GM18951 (cell line): ENCODE results near the gene SPATS2L.
A peak's percentile ranks its signal among the peaks of the same experiment; 100 is the strongest.

ENCODE experiments used
- POLR2A ChIP-seq: IDR thresholded peaks from 4 replicates; pipeline ENCODE4 v1.6.1; 2011; ENCODE audit warnings: mild to moderate bottlenecking; ENCODE audit not compliant: insufficient read length, insufficient read depth; ENCODE audit errors: extremely low read depth
- in situ Hi-C: fragments of 300-500 bp; cut with MboI; formaldehyde crosslinking; loops from one replicate; pipeline ENCODE4 v1.12.0; 2022; ENCODE audit warnings: low sequenced_read_pairs, mixed read lengths, inconsistent platforms; ENCODE audit not compliant: unreplicated experiment

Gene SPATS2L

GRCh38 chr2:200515155-200515554, 208.7 kb downstream of the SPATS2L start:
- in situ Hi-C loops = no loop called here
- no peak for TF ChIP-seq POLR2A

- in situ Hi-C loops = no loop called here
- no peak for TF ChIP-seq POLR2A
These were observed 216.7 kb downstream of the SPATS2L start for GRCh38 chr2:200523158-200523557.

- in situ Hi-C loops = no loop called here
These were observed 217.1 kb downstream of the SPATS2L start for GRCh38 chr2:200523604-200524003.

GRCh38 chr2:200525066-200525465, 218.6 kb downstream of the SPATS2L start:
- in situ Hi-C loops = no loop called here

More at GRCh38 chr2:200523604-200524003, 217.1 kb downstream of the SPATS2L start:
- TF ChIP-seq POLR2A = no peak

GRCh38 chr2:200525551-200525881, 219.0 kb downstream of the SPATS2L start:
- no peak for TF ChIP-seq POLR2A
- in situ Hi-C loops = no loop called here

More at GRCh38 chr2:200525066-200525465, 218.6 kb downstream of the SPATS2L start:
- no peak for TF ChIP-seq POLR2A

GRCh38 chr2:200525882-200526651, 219.6 kb downstream of the SPATS2L start, which contains the start of gene SGO2:
SGO2 (plus strand) TSS chr2:200526207; CDS start chr2:200532976, 6,769 bp downstream.
- peak; percentile 83 for TF ChIP-seq POLR2A
- in situ Hi-C loops = no loop called here

GRCh38 chr2:200528228-200528627, 221.7 kb downstream of the SPATS2L start:
- in situ Hi-C loops = no loop called here

More at GRCh38 chr2:200528228-200528627, 221.7 kb downstream of the SPATS2L start:
- TF ChIP-seq POLR2A = no peak
